Measurements from ENCODE around the gene CDK10. TPM values are rescaled to one million over a fixed set of nuclear protein-coding genes. Genes with fewer than 3 reads are reported as not detected.
A peak's percentile ranks its signal among the peaks of the same experiment; 100 is the strongest.
"Not testable (repeated sequence)": the region's sequence is repeated elsewhere in the genome, so short reads cannot be mapped to it uniquely, and the experiment has no call there.

Gene CDK10
- total RNA-seq, 1 experiment from 2014 or later, result 98.0 TPM

GRCh38 chr16:89667000-89667399 is 19.5 kb upstream of the CDK10 start:
- BruUV-seq (replicated peaks); CTCF ChIA-PET; H3K9me3 ChIP-seq (ENCODE audit: low read depth, low read length, poor library complexity, severe bottlenecking); H3K27ac ChIP-seq (ENCODE audit: low read depth, low read length, poor library complexity, severe bottlenecking); intact Hi-C loops (cut with micrococcal nuclease; ENCODE audit: unreplicated experiment); POLR2A ChIA-PET (ENCODE audit: low non-redundant PET); H3K27me3 ChIP-seq (replicated peaks; ENCODE audit: insufficient read depth, low read depth, low read length, poor library complexity); H3K4me1 ChIP-seq (ENCODE audit: insufficient read depth, low read length, poor library complexity, severe bottlenecking); H3K36me3 ChIP-seq (ENCODE audit: insufficient read depth, low read length, poor library complexity, severe bottlenecking); H3K4me3 ChIP-seq (ENCODE audit: low read depth, low read length, poor library complexity, severe bottlenecking): not testable (repeated sequence)
- peak; percentile 47 for TF ChIP-seq CTCF (conservative IDR thresholded peaks at IDR 0.05; ENCODE audit: low read depth, low read length)
- DNase-seq (ENCODE audit: low spot score), result peak; percentile 56

GRCh38 chr16:89667633-89668032 is 18.9 kb upstream of the CDK10 start:
- Histone ChIP-seq H3K36me3 (ENCODE audit: insufficient read depth, low read length, poor library complexity, severe bottlenecking) (peaks cover 5% of the 10 kb centered on the region), H3K9me3 (ENCODE audit: low read depth, low read length, poor library complexity, severe bottlenecking) (no peaks in the 10 kb centered on the region), H3K4me1 (ENCODE audit: insufficient read depth, low read length, poor library complexity, severe bottlenecking) (peaks cover 3% of the 10 kb centered on the region), H3K4me3 (ENCODE audit: low read depth, low read length, poor library complexity, severe bottlenecking) (no peak overlapping the region), H3K27ac (ENCODE audit: low read depth, low read length, poor library complexity, severe bottlenecking) (no peak overlapping the region), H3K27me3 (replicated peaks; ENCODE audit: insufficient read depth, low read depth, low read length, poor library complexity) (no peaks in the 10 kb centered on the region)
- intact Hi-C loops (cut with micrococcal nuclease; ENCODE audit: unreplicated experiment), result no loop called here
- no peak for DNase-seq (ENCODE audit: low spot score)
- CTCF ChIA-PET, result no interaction called here
- TF ChIP-seq CTCF (conservative IDR thresholded peaks at IDR 0.05; ENCODE audit: low read depth, low read length), result no peak
- TF ChIP-seq EZH2 (IDR thresholded peaks at IDR 0.05; ENCODE audit: borderline replicate concordance, low read depth, low read length, poor library complexity, severe bottlenecking), result no peak
- POLR2A ChIA-PET (ENCODE audit: low non-redundant PET), result no interaction called here
- no TSS peak for BruUV-seq (replicated peaks)

- intact Hi-C loops (cut with micrococcal nuclease; ENCODE audit: unreplicated experiment), result no loop called here
These were observed 17.7 kb upstream of the CDK10 start for GRCh38 chr16:89668790-89669158.

More at GRCh38 chr16:89668790-89669158, 17.7 kb upstream of the CDK10 start:
- H3K36me3 ChIP-seq (ENCODE audit: insufficient read depth, low read length, poor library complexity, severe bottlenecking), result peaks cover 4% of the 10 kb centered on the region
- DNase-seq (ENCODE audit: low spot score), result no peak
- no TSS peak for BruUV-seq (replicated peaks)
- ChIA-PET CTCF (no interaction called here), POLR2A (ENCODE audit: low non-redundant PET) (no interaction called here)
- H3K4me3 ChIP-seq (ENCODE audit: low read depth, low read length, poor library complexity, severe bottlenecking), result no peak overlapping the region
- no peaks in the 10 kb centered on the region for H3K27me3 ChIP-seq (replicated peaks; ENCODE audit: insufficient read depth, low read depth, low read length, poor library complexity)
- no peaks in the 10 kb centered on the region for H3K9me3 ChIP-seq (ENCODE audit: low read depth, low read length, poor library complexity, severe bottlenecking)
- no peak overlapping the region for H3K27ac ChIP-seq (ENCODE audit: low read depth, low read length, poor library complexity, severe bottlenecking)
- H3K4me1 ChIP-seq (ENCODE audit: insufficient read depth, low read length, poor library complexity, severe bottlenecking), result peaks cover 3% of the 10 kb centered on the region
- no peak for TF ChIP-seq CTCF (conservative IDR thresholded peaks at IDR 0.05; ENCODE audit: low read depth, low read length)
- no peak for TF ChIP-seq EZH2 (IDR thresholded peaks at IDR 0.05; ENCODE audit: borderline replicate concordance, low read depth, low read length, poor library complexity, severe bottlenecking)

All from A673 (cell line).